Osteoblast (primary cell): ENCODE measurements around the gene LHFPL6. TPM values are rescaled to one million over a fixed set of nuclear protein-coding genes. Genes with fewer than 3 reads are reported as not detected.

Source experiments
- DNase-seq: peaks from one replicate; pipeline ENCODE4 v3.0.0; 2011; ENCODE audit warnings: low spot score, mixed read lengths; ENCODE audit not compliant: insufficient read length; ENCODE audit errors: missing footprints
- H2AFZ ChIP-seq: 2 replicates; pipeline ENCODE4 v1.6.0; 2011; ENCODE audit warnings: mild to moderate bottlenecking, low read length
- H3K27ac ChIP-seq: 2 replicates; pipeline ENCODE4 v1.5.1; 2011; ENCODE audit warnings: mild to moderate bottlenecking, low read depth, low read length, moderate library complexity
- H3K27me3 ChIP-seq: 2 replicates; pipeline ENCODE4 v1.6.0; 2012; ENCODE audit warnings: mild to moderate bottlenecking, control low read depth, inconsistent platforms, low read length, moderate library complexity; ENCODE audit not compliant: insufficient read depth
- H3K36me3 ChIP-seq: 2 replicates; pipeline ENCODE4 v1.5.1; 2011; ENCODE audit warnings: mild to moderate bottlenecking, low read length, control low read depth, moderate library complexity; ENCODE audit not compliant: insufficient read depth
- H3K4me1 ChIP-seq: 2 replicates; pipeline ENCODE4 v1.5.1; 2011; ENCODE audit warnings: mild to moderate bottlenecking, low read length, control low read depth, moderate library complexity; ENCODE audit not compliant: insufficient read depth
- H3K4me2 ChIP-seq: 2 replicates; pipeline ENCODE4 v1.6.0; 2011; ENCODE audit warnings: mild to moderate bottlenecking, low read length; ENCODE audit not compliant: insufficient read depth
- H3K4me3 ChIP-seq: fragments of 200-600 bp; sonication (generic); 3 replicates; pipeline ENCODE4 v1.5.1; 2012; ENCODE audit warnings: mild to moderate bottlenecking, low read length, inconsistent platforms; ENCODE audit not compliant: insufficient read depth
- H3K79me2 ChIP-seq: 2 replicates; pipeline ENCODE4 v1.6.0; 2012; ENCODE audit warnings: mild to moderate bottlenecking, low read length, control low read depth, inconsistent platforms; ENCODE audit not compliant: insufficient read depth
- H3K9me3 ChIP-seq: 2 replicates; pipeline ENCODE4 v1.5.1; 2011; ENCODE audit warnings: low read depth, low read length, control low read depth
- H4K20me1 ChIP-seq: 2 replicates; pipeline ENCODE4 v1.6.0; 2012; ENCODE audit warnings: mild to moderate bottlenecking, low read length, control low read depth; ENCODE audit not compliant: insufficient read depth
- CTCF ChIP-seq: IDR thresholded peaks from 2 replicates; pipeline ENCODE4 v1.5.1; 2011; ENCODE audit warnings: mild to moderate bottlenecking, low read depth, low read length, moderate library complexity; ENCODE audit errors: extremely low read depth
- total RNA-seq: library from RNA; depleted of rRNA; stranded (reverse); fragments of >200 nt; gene quantifications from 2 replicates; pipeline ENCODE4 v1.2.3, GENCODE V29; 2012

LHFPL6 gene
- total RNA-seq: 87.2 and 112 TPM in 2 replicates

- peak; percentile 96 for DNase-seq
- H3K79me2 ChIP-seq: peaks cover 42% of the 10 kb centered on the region
- H3K4me2 ChIP-seq: peak within 1 kb of the TSS; percentile 97
- H3K9me3 ChIP-seq: no peaks in the 10 kb centered on the region
- peak within 1 kb of the TSS; percentile 94 for H3K4me3 ChIP-seq
- peaks cover 3% of the 10 kb centered on the region for H3K36me3 ChIP-seq
- H3K27ac ChIP-seq: peak within 1 kb of the TSS; percentile 84
- H3K27me3 ChIP-seq: no peaks in the 10 kb centered on the region
- H4K20me1 ChIP-seq: no peaks in the 10 kb centered on the region
- peak; percentile 48 for TF ChIP-seq CTCF
- peak within 1 kb of the TSS; percentile 97 for H2AFZ ChIP-seq
- peaks cover 25% of the 10 kb centered on the region for H3K4me1 ChIP-seq
Measured at GRCh38 chr13:39602614-39603366, at the start of gene LHFPL6. TSS of gene LHFPL6 (minus strand) at chr13:39603193.

- no peak overlapping the region for H3K4me2 ChIP-seq
- no peak overlapping the region for H3K4me3 ChIP-seq
- no peak for TF ChIP-seq CTCF
Measured at GRCh38 chr13:39646122-39646521, 43.1 kb upstream of the LHFPL6 start.

GRCh38 chr13:39641645-39642044 is 38.7 kb upstream of the LHFPL6 start:
- H4K20me1 ChIP-seq: no peaks in the 10 kb centered on the region
- no peak overlapping the region for H2AFZ ChIP-seq
- H3K4me2 ChIP-seq: no peak overlapping the region
- DNase-seq: no peak
- H3K36me3 ChIP-seq: no peaks in the 10 kb centered on the region
- H3K4me3 ChIP-seq: no peak overlapping the region
- H3K27me3 ChIP-seq: peaks cover 19% of the 10 kb centered on the region
- TF ChIP-seq CTCF: no peak
- H3K9me3 ChIP-seq: no peaks in the 10 kb centered on the region
- H3K27ac ChIP-seq: no peak overlapping the region
- H3K4me1 ChIP-seq: no peaks in the 10 kb centered on the region
- H3K79me2 ChIP-seq: no peaks in the 10 kb centered on the region

More at GRCh38 chr13:39646122-39646521, 43.1 kb upstream of the LHFPL6 start:
- Histone ChIP-seq H3K9me3 (no peaks in the 10 kb centered on the region), H3K79me2 (no peaks in the 10 kb centered on the region), H3K4me1 (no peaks in the 10 kb centered on the region), H2AFZ (no peak overlapping the region), H3K27ac (no peak overlapping the region), H4K20me1 (no peaks in the 10 kb centered on the region), H3K27me3 (peaks cover 6% of the 10 kb centered on the region), H3K36me3 (no peaks in the 10 kb centered on the region)
- no peak for DNase-seq

GRCh38 chr13:39637890-39638289 is 34.9 kb upstream of the LHFPL6 start:
- Histone ChIP-seq H3K27me3 (peaks cover 33% of the 10 kb centered on the region), H3K4me2 (no peak overlapping the region), H3K79me2 (no peaks in the 10 kb centered on the region), H3K36me3 (no peaks in the 10 kb centered on the region), H3K9me3 (no peaks in the 10 kb centered on the region), H3K27ac (no peak overlapping the region), H3K4me1 (no peaks in the 10 kb centered on the region), H2AFZ (no peak overlapping the region), H4K20me1 (no peaks in the 10 kb centered on the region), H3K4me3 (no peak overlapping the region)
- no peak for TF ChIP-seq CTCF
- DNase-seq: no peak
